Memory B cell (primary cell): Measurements from ENCODE around the gene PRLH.

Experiments used
- ATAC-seq: fragments of 150-1000 bp; cut with Tn5 transposase; 2 replicates; pipeline ENCODE4 v1.10.0; 2021; ENCODE audit warnings: low read depth, mild to moderate bottlenecking, moderate library complexity
- DNase-seq, 2 donors: peaks; one replicate each; pipeline ENCODE4 v3.0.0; 2022; ENCODE audit warnings: low spot score in 2 of 2
- H3K27ac Mint-ChIP-seq: one replicate; pipeline ENCODE4 v1.8.0; 2022; ENCODE audit warnings: mild to moderate bottlenecking, moderate library complexity, mixed read lengths
- H3K27me3 Mint-ChIP-seq: one replicate; pipeline ENCODE4 v1.8.0; 2022; ENCODE audit warnings: mixed read lengths
- H3K36me3 Mint-ChIP-seq: one replicate; pipeline ENCODE4 v1.8.0; 2022; ENCODE audit warnings: mild to moderate bottlenecking, mixed read lengths
- H3K4me1 Mint-ChIP-seq: one replicate; pipeline ENCODE4 v1.8.0; 2022; ENCODE audit warnings: mixed read lengths
- H3K4me3 Mint-ChIP-seq: one replicate; pipeline ENCODE4 v1.8.0; 2022; ENCODE audit warnings: mild to moderate bottlenecking, moderate library complexity, mixed read lengths
- H3K9me3 Mint-ChIP-seq: one replicate; pipeline ENCODE4 v1.8.0; 2022; ENCODE audit warnings: mixed read lengths

PRLH gene

GRCh38 chr2:237546876-237547395, 19.4 kb upstream of the PRLH start:
- H3K36me3 Mint-ChIP-seq, result no peaks in the 10 kb centered on the region

DNA sequence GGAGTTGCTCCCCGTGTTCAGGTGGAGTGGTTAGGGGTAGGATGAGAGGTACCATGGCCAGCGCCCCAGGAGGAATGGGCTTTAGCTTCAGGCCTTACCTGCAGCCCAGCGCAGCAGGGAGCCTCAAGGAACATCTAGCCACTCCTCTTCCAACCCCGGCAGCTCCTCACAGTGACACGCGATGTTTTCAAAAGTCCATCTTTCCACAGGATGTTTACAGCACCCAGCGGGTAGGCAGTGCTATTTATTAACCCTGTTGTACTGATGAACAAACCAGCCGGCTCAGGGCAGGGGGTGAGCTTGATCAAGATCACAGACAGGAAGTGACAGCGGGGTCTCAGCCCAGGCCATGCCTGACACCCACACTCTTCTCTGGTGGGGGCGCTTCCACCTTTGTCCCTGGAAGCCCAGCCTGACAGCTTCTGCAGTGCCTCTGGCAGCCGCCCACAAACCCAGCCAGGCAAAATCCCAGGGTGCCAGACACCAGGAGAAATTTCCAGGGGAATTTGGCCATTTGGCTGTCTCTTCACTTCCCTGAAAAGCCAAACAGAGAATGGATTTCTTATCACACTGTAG, 18.4 kb upstream of the PRLH start:
- H3K4me1 Mint-ChIP-seq, result no peaks in the 10 kb centered on the region
- no peak overlapping the region for H3K4me3 Mint-ChIP-seq
- DNase-seq, result no peak
- H3K27me3 Mint-ChIP-seq, result peaks cover 5% of the 10 kb centered on the region
- no peak overlapping the region for H3K27ac Mint-ChIP-seq
- no peaks in the 10 kb centered on the region for H3K9me3 Mint-ChIP-seq
- no peak for ATAC-seq
- H3K36me3 Mint-ChIP-seq, result no peaks in the 10 kb centered on the region

More at GRCh38 chr2:237546876-237547395, 19.4 kb upstream of the PRLH start:
- Mint-ChIP-seq H3K27me3 (peaks cover 5% of the 10 kb centered on the region), H3K9me3 (no peaks in the 10 kb centered on the region), H3K4me1 (no peaks in the 10 kb centered on the region), H3K27ac (no peak overlapping the region), H3K4me3 (no peak overlapping the region)
- ATAC-seq, result no peak
- DNase-seq, result no peak

- H3K4me1 Mint-ChIP-seq, result no peaks in the 10 kb centered on the region
- no peaks in the 10 kb centered on the region for H3K9me3 Mint-ChIP-seq
- peaks cover 8% of the 10 kb centered on the region for H3K27me3 Mint-ChIP-seq
- no peak overlapping the region for H3K4me3 Mint-ChIP-seq
- ATAC-seq, result no peak
- no peaks in the 10 kb centered on the region for H3K36me3 Mint-ChIP-seq
- no peak for DNase-seq
- H3K27ac Mint-ChIP-seq, result no peak overlapping the region
Observed at GRCh38 chr2:237549216-237549615, 17.2 kb upstream of the PRLH start.

DNA sequence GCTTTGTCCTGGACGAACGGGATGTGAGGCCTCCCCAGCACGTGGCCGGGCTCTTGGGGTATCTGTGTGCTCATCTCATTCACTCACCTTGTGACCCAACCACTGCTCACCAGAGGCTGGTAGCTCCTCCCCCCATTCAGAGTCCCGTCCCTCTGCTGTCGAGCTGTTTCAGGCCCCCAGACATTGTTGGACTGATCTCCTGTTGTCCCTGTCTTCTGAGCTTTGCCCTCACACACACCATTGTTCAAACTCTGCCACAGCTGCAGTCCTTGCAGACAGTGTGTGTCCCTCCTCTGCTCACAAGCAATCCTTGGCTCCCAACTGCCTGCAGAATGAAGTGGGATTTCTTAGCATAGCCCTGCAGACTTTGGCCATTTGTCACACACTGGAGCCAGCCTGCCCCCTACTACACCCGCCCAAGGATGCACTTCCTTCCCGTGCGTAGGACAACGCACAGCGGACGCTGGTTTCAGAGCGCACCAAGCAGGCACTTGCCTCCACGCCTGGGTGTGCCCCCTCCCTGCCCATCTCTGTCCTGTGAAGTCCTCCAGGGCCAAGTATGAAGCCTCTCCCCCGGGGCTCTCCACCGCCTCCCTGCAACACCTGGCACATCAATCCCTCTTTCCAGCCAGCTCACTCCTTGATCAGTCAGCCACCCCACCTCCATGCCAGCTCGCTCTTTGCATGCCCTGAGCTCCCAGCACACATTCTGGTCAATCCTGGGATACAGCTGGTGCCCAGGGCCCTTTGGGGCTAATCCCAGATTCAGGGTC, 16.5 kb upstream of the PRLH start:
- Mint-ChIP-seq H3K27me3 (peaks cover 8% of the 10 kb centered on the region), H3K27ac (no peak overlapping the region), H3K9me3 (no peaks in the 10 kb centered on the region), H3K4me3 (no peak overlapping the region), H3K36me3 (no peaks in the 10 kb centered on the region), H3K4me1 (no peaks in the 10 kb centered on the region)
- DNase-seq (no peak), ATAC-seq (no peak)

DNA sequence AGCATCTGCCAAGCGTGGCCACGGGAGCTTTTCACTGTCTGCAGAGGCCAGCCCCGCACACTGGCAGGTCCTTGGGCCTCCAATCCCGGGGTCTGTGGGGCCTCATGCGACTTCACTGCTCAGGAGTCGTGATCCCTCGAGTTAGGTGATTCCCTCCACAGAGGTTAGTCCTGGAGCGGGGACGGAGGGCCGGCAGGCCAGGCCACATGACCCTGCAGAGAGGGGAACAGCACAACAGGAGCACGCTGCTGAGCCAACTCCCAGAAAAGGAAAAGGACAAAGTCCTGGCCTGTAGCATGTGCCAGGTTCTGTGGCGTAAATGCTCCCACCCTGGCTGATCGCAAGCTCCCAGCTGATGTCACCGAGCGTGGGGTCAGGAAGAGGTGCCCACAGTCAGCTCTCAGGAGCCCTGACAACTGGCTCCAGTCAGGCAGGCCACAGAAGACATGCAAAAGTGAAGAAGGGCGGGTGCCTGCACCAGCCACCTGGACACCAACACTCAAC, 15.3 kb upstream of the PRLH start:
- Mint-ChIP-seq H3K4me3 (no peak overlapping the region), H3K27ac (no peak overlapping the region), H3K4me1 (no peaks in the 10 kb centered on the region), H3K36me3 (peaks cover 2% of the 10 kb centered on the region), H3K9me3 (peaks cover 2% of the 10 kb centered on the region), H3K27me3 (peaks cover 10% of the 10 kb centered on the region)
- ATAC-seq (no peak), DNase-seq (no peak)

GRCh38 chr2:237552908-237553307, 13.5 kb upstream of the PRLH start:
- H3K27ac Mint-ChIP-seq, result no peak overlapping the region
- no peak for DNase-seq
- H3K27me3 Mint-ChIP-seq, result peaks cover 12% of the 10 kb centered on the region
- peaks cover 6% of the 10 kb centered on the region for H3K9me3 Mint-ChIP-seq
- H3K4me3 Mint-ChIP-seq, result no peak overlapping the region
- H3K4me1 Mint-ChIP-seq, result no peaks in the 10 kb centered on the region
- ATAC-seq, result no peak
- H3K36me3 Mint-ChIP-seq, result peaks cover 4% of the 10 kb centered on the region

DNA sequence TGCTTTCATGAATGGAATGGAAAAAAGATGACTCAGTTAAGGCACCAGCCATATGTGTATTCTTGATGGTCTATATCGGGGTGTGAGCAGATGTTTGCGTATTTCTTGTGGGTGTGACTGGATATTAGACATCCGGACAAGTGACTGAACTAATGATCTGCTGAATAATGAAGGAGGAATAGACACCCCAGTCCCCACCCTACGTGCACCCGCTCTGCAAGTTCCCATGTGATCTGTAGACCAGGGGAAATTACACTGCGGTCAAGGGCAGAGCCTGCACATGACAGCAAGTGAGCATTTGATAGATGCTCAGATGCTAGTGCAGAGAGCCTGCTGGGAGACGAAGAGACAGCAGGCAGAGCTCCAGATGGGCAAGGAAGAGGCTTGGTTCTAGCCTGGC, 12.4 kb upstream of the PRLH start:
- H3K27me3 Mint-ChIP-seq, result peaks cover 13% of the 10 kb centered on the region
- DNase-seq (no peak), ATAC-seq (no peak)
- H3K4me3 Mint-ChIP-seq, result no peak overlapping the region
- H3K4me1 Mint-ChIP-seq, result no peaks in the 10 kb centered on the region
- peaks cover 4% of the 10 kb centered on the region for H3K36me3 Mint-ChIP-seq
- H3K9me3 Mint-ChIP-seq, result peaks cover 6% of the 10 kb centered on the region
- no peak overlapping the region for H3K27ac Mint-ChIP-seq

DNA sequence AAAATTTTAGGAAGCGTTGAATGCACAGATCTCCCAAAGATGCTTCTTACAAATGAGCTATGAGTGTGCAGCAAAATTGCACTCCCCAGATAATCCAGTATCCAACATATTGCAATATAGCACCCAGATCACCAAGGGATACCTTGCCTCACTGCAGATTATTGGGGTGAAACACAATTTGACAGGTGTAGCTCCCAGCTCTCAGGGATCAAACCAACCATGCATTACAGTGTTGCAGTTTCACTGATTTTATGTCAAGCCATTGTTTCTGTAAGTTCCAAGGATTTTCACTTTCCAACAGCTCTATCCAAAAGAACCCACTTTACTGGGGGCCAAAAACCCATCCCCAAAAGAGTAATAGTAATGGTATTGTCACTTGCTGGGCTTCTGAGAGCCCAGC, 10.8 kb upstream of the PRLH start:
- peaks cover 6% of the 10 kb centered on the region for H3K9me3 Mint-ChIP-seq
- H3K27me3 Mint-ChIP-seq, result peaks cover 18% of the 10 kb centered on the region
- no peak overlapping the region for H3K27ac Mint-ChIP-seq
- DNase-seq, result no peak
- no peaks in the 10 kb centered on the region for H3K4me1 Mint-ChIP-seq
- ATAC-seq, result no peak
- no peak overlapping the region for H3K4me3 Mint-ChIP-seq
- H3K36me3 Mint-ChIP-seq, result peaks cover 4% of the 10 kb centered on the region

- Mint-ChIP-seq H3K27ac (no peak overlapping the region), H3K4me3 (no peak overlapping the region), H3K4me1 (no peaks in the 10 kb centered on the region), H3K36me3 (peaks cover 4% of the 10 kb centered on the region), H3K9me3 (peaks cover 6% of the 10 kb centered on the region), H3K27me3 (peaks cover 18% of the 10 kb centered on the region)
- no peak for ATAC-seq
- DNase-seq, result no peak
Observed at GRCh38 chr2:237556773-237557632, 9.4 kb upstream of the PRLH start.

DNA sequence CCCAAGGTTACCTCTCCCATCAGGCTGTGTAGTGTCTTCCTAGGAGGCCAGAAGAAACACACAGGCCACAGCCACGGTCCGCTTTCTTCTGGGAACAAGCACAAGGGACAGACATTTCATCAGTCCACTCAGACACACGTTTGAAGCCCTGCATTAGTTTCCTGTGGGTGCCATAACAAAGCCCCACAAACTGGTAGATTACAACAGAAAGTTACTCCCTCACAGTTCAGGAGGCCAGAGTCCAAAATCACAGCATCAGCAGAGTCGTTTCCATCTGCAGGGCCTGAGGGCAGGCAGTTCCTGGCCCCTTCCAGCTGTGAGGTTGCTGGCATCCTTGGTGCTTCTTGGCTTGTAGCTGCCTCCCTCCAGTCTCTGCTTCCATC, 8.8 kb upstream of the PRLH start:
- Mint-ChIP-seq H3K27me3 (peaks cover 19% of the 10 kb centered on the region), H3K4me3 (no peak overlapping the region), H3K27ac (no peak overlapping the region), H3K4me1 (no peaks in the 10 kb centered on the region), H3K36me3 (peaks cover 4% of the 10 kb centered on the region), H3K9me3 (peaks cover 6% of the 10 kb centered on the region)
- DNase-seq (no peak), ATAC-seq (no peak)

DNA sequence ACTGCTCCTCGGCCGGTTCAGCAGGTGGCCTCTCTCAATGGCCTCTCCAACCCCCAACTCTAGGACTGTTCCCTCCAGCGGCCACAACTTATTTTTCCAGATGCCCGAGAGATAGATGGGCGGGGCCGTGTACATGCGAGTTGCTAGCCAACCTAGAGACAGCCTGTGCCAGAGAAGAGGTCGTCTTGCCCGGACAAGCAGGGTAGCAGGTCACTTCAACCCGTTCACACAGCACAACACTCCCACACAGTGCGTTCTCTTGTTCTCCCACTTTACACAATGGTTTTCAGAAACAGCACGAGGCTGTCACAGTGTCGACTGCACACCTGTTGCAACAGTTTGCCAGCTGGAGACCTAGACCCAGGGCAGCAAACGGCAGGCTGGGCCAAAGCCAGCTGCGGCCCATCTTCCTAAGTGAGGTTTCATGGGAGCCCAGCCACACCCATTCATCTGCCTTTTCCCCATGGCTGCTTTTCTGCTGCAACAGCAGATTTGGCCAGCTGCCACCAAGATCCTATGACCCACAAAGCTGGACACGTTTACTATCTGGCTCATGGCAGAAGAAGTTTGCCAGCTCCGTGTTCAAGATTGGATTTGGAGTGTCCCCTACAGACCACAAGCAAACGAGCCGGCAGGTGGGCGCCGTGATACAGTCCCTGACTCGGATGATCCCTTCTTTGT, 7.3 kb upstream of the PRLH start:
- H3K27ac Mint-ChIP-seq, result no peak overlapping the region
- ATAC-seq (no peak), DNase-seq (no peak)
- peaks cover 4% of the 10 kb centered on the region for H3K36me3 Mint-ChIP-seq
- H3K27me3 Mint-ChIP-seq, result peaks cover 18% of the 10 kb centered on the region
- H3K4me1 Mint-ChIP-seq, result no peaks in the 10 kb centered on the region
- H3K4me3 Mint-ChIP-seq, result no peak overlapping the region
- peaks cover 6% of the 10 kb centered on the region for H3K9me3 Mint-ChIP-seq

DNA sequence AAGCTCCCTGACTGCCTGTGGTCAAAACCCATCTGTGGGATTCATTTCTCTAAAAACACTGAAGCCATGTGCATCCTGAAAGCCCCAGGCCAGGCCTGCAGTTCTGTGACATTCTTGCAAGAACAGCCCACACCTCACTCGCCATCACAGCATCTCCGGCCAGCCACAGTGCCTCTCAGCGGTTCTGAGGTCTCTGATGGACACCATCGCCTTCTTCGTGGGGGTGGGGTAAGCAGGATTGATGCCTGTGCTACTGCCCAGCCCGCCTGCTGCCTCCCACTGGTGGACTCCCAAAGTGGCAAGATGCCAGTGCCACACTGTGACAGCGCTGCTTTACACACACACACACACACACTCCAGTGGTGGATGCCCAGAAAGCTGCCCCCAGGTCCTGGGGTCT, 5.2 kb upstream of the PRLH start:
- Mint-ChIP-seq H3K36me3 (peaks cover 2% of the 10 kb centered on the region), H3K4me3 (no peak overlapping the region), H3K4me1 (no peaks in the 10 kb centered on the region), H3K27me3 (peaks cover 18% of the 10 kb centered on the region), H3K9me3 (peaks cover 3% of the 10 kb centered on the region), H3K27ac (no peak overlapping the region)
- no peak for DNase-seq
- no peak for ATAC-seq

DNA sequence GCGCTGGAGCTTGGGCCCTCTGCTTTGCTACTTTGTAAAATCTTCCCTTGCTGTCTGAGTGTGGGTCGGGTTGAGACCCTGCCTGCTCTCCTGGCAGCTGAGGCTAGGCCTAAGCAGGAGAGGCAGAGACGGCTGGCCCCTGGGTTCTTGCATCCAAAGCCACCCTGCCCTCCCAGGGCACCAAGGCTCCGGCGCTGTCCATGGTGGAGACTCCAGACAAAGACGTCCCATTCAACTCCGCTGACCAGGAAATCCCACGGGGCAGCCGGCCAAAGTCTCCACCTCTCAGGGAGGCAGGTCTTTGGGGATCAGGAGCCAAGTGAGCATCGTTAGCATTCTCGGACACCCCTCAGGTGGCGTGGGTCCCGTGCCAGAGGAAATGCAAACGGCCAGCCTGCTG, 2.6 kb upstream of the PRLH start:
- H3K4me1 Mint-ChIP-seq, result no peaks in the 10 kb centered on the region
- no peaks in the 10 kb centered on the region for H3K9me3 Mint-ChIP-seq
- no peak overlapping the region for H3K27ac Mint-ChIP-seq
- DNase-seq (no peak), ATAC-seq (no peak)
- H3K27me3 Mint-ChIP-seq, result peaks cover 16% of the 10 kb centered on the region
- no peak overlapping the region for H3K4me3 Mint-ChIP-seq
- H3K36me3 Mint-ChIP-seq, result no peaks in the 10 kb centered on the region
